ENCODE data around the gene SNTB2.

DNA sequence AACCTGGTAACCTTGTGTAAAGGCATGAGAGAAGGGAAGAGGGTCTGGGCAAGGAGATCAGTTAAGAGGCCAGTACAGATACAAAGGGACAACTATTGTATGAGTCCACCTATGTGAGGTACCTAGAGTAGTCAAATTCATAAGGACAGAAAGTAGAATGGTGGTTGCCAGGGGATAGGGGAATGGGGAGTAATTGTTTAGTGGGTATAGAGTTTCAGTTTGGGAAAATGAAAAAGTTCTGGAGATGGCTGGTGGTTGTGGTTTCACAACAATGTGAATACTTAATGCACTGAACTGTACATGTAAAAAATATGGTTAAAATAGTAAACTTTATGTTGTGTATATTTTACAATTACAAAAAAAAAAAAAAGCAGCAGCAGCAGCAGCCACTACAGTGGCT is 49.4 kb downstream of the SNTB2 start:
- TF ChIP-seq RAD21 (IDR thresholded peaks at IDR 0.05; ENCODE audit: insufficient read depth, low read depth, low read length) (no peak), POLR2A (IDR thresholded peaks at IDR 0.05; ENCODE audit: low read depth, low read length) (no peak), ZZZ3 (IDR thresholded peaks at IDR 0.05; ENCODE audit: control insufficient read depth, insufficient read length, low read depth) (no peak), LARP7 (IDR thresholded peaks at IDR 0.05) (no peak), JUNB (IDR thresholded peaks at IDR 0.05) (no peak), ESRRA (IDR thresholded peaks at IDR 0.05; ENCODE audit: low read length) (no peak), CBX5 (IDR thresholded peaks at IDR 0.05; ENCODE audit: low read depth) (no peak), FOS (IDR thresholded peaks at IDR 0.05; ENCODE audit: borderline replicate concordance, extremely low read depth, insufficient read length) (no peak), ZNF274 (IDR thresholded peaks at IDR 0.05; ENCODE audit: insufficient read depth, insufficient read length) (no peak), SUZ12 (IDR thresholded peaks at IDR 0.05; ENCODE audit: unreplicated experiment) (no peak), HDGF (IDR thresholded peaks at IDR 0.05) (no peak), RCOR1 (conservative IDR thresholded peaks at IDR 0.05; ENCODE audit: low read depth, low read length) (no peak)
- TF ChIP-seq, protein P1, sequence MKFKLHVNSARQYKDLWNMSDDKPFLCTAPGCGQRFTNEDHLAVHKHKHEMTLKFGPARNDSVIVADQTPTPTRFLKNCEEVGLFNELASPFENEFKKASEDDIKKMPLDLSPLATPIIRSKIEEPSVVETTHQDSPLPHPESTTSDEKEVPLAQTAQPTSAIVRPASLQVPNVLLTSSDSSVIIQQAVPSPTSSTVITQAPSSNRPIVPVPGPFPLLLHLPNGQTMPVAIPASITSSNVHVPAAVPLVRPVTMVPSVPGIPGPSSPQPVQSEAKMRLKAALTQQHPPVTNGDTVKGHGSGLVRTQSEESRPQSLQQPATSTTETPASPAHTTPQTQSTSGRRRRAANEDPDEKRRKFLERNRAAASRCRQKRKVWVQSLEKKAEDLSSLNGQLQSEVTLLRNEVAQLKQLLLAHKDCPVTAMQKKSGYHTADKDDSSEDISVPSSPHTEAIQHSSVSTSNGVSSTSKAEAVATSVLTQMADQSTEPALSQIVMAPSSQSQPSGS (IDR thresholded peaks at IDR 0.05; ENCODE audit: low read length): no peak
- TF ChIP-seq, protein P2, sequence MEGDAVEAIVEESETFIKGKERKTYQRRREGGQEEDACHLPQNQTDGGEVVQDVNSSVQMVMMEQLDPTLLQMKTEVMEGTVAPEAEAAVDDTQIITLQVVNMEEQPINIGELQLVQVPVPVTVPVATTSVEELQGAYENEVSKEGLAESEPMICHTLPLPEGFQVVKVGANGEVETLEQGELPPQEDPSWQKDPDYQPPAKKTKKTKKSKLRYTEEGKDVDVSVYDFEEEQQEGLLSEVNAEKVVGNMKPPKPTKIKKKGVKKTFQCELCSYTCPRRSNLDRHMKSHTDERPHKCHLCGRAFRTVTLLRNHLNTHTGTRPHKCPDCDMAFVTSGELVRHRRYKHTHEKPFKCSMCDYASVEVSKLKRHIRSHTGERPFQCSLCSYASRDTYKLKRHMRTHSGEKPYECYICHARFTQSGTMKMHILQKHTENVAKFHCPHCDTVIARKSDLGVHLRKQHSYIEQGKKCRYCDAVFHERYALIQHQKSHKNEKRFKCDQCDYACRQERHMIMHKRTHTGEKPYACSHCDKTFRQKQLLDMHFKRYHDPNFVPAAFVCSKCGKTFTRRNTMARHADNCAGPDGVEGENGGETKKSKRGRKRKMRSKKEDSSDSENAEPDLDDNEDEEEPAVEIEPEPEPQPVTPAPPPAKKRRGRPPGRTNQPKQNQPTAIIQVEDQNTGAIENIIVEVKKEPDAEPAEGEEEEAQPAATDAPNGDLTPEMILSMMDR (IDR thresholded peaks at IDR 0.05 in 2 of 3, conservative IDR thresholded peaks at IDR 0.05 in 1 of 3; ENCODE audit: control insufficient read depth in 2 of 3, extremely low read depth in 1 of 3, insufficient read depth in 1 of 3, low read depth in 3 of 3, low read length in 3 of 3): no peak
